ENCODE measurements around the gene FASTK. TPM values are rescaled to one million over a fixed set of nuclear protein-coding genes. Genes with fewer than 3 reads are reported as not detected.
"Not testable (repeated sequence)": the region's sequence is repeated elsewhere in the genome, so short reads cannot be mapped to it uniquely, and the experiment has no call there.

FASTK gene
- total RNA-seq, 1 donor from 2014 or later, result 54.2 TPM

- intact Hi-C loops (cut with DNase I), result loop anchor here (10.0 kb wide), 1 partner anchor 82 kb away; no protein-coding TSS in a partner anchor
- H3K27me3 ChIP-seq, result no peaks in the 10 kb centered on the region
- no peaks in the 10 kb centered on the region for H3K9me3 ChIP-seq
- TF ChIP-seq CTCF (IDR thresholded peaks at IDR 0.05), result no peak
- ATAC-seq (peak; percentile 2), DNase-seq (no peak)
- peaks cover 29% of the 10 kb centered on the region for H3K36me3 ChIP-seq
- no peak overlapping the region for H3K27ac ChIP-seq
- H3K4me1 ChIP-seq, result peaks cover 11% of the 10 kb centered on the region
- no peak overlapping the region for H3K4me3 ChIP-seq
Observed at GRCh38 chr7:151032936-151033863, 47.4 kb downstream of the FASTK start.

- Histone ChIP-seq H3K9me3 (no peaks in the 10 kb centered on the region), H3K4me1 (peaks cover 11% of the 10 kb centered on the region), H3K27ac (no peak overlapping the region), H3K4me3 (no peak overlapping the region), H3K27me3 (no peaks in the 10 kb centered on the region), H3K36me3 (peaks cover 17% of the 10 kb centered on the region)
- intact Hi-C loops (cut with DNase I), result loop anchor here (10.0 kb wide), 1 partner anchor 84 kb away; no protein-coding TSS in a partner anchor
- ATAC-seq (no peak), DNase-seq (no peak)
- TF ChIP-seq CTCF (IDR thresholded peaks at IDR 0.05), result no peak
Observed at GRCh38 chr7:151031011-151031410, 49.6 kb downstream of the FASTK start.

- Histone ChIP-seq H3K27me3 (no peaks in the 10 kb centered on the region), H3K27ac (peak overlapping the region; percentile 90), H3K4me3 (peak overlapping the region; percentile 73), H3K4me1 (peaks cover 11% of the 10 kb centered on the region), H3K9me3 (no peaks in the 10 kb centered on the region), H3K36me3 (no peaks in the 10 kb centered on the region)
- no peak for DNase-seq
- no peak for TF ChIP-seq CTCF (IDR thresholded peaks at IDR 0.05)
- intact Hi-C loops (cut with DNase I), result no loop called here
- ATAC-seq, result no peak
Observed at GRCh38 chr7:151028948-151029501, 51.6 kb downstream of the FASTK start.

- intact Hi-C loops (cut with DNase I), result no loop called here
- peak; percentile 98 for DNase-seq
- Histone ChIP-seq H3K4me1 (peaks cover 11% of the 10 kb centered on the region), H3K36me3 (no peaks in the 10 kb centered on the region), H3K27me3 (no peaks in the 10 kb centered on the region), H3K27ac (peak within 1 kb of the TSS; percentile 90), H3K9me3 (no peaks in the 10 kb centered on the region), H3K4me3 (peak within 1 kb of the TSS; percentile 73)
- peak; percentile 96 for ATAC-seq
- TF ChIP-seq CTCF (IDR thresholded peaks at IDR 0.05), result peak; percentile 52
Observed at GRCh38 chr7:151028131-151028947, 52.3 kb downstream of the FASTK start, which contains the start of gene ABCB8. Gene ABCB8 (plus strand): TSS chr7:151028450. CDS start chr7:151028516, 66 bp downstream.

GRCh38 chr7:151027728-151028130 is 52.9 kb downstream of the FASTK start:
- ATAC-seq; intact Hi-C loops (cut with DNase I): not testable (repeated sequence)
- peak overlapping the region; percentile 73 for H3K4me3 ChIP-seq

GRCh38 chr7:151026771-151027727 is 53.6 kb downstream of the FASTK start:
- H3K27ac ChIP-seq, result peak overlapping the region; percentile 90

More at GRCh38 chr7:151027728-151028130, 52.9 kb downstream of the FASTK start:
- H3K36me3 ChIP-seq, H3K9me3 ChIP-seq, H3K27me3 ChIP-seq, DNase-seq: not testable (repeated sequence)
- Histone ChIP-seq H3K4me1 (peaks cover 11% of the 10 kb centered on the region), H3K27ac (peak overlapping the region; percentile 90)

More at GRCh38 chr7:151026771-151027727, 53.6 kb downstream of the FASTK start:
- ATAC-seq; H3K4me3 ChIP-seq; DNase-seq; H3K36me3 ChIP-seq; H3K9me3 ChIP-seq; H3K27me3 ChIP-seq; intact Hi-C loops (cut with DNase I): not testable (repeated sequence)
- H3K4me1 ChIP-seq, result peaks cover 11% of the 10 kb centered on the region

Measured in upper lobe of right lung (tissue), 1 donor.